Measurements from ENCODE around the gene NAP1L4.

Gene NAP1L4

GRCh38 chr11:2902784-2903671 lies 89.1 kb downstream of the NAP1L4 start:
- no peak for DNase-seq

- DNase-seq: peak; percentile 96 to 97 (median 96)
These were observed 90.0 kb downstream of the NAP1L4 start for GRCh38 chr11:2901854-2902783.

GRCh38 chr11:2901196-2901796 lies 90.8 kb downstream of the NAP1L4 start:
- DNase-seq: no peak

- peak; percentile 73 to 77 (median 75) for DNase-seq
These were observed 92.9 kb downstream of the NAP1L4 start for GRCh38 chr11:2899080-2899783.

GRCh38 chr11:2898366-2899079 lies 93.6 kb downstream of the NAP1L4 start:
- DNase-seq: peak; percentile 90 to 93 (median 91)

GRCh38 chr11:2897048-2897447 lies 95.1 kb downstream of the NAP1L4 start:
- no peak for DNase-seq

GRCh38 chr11:2896047-2896446 lies 96.1 kb downstream of the NAP1L4 start:
- DNase-seq: no peak

Data from suppressor macrophage treated with lipopolysaccharide for 1 hour (primary cell).